H54 (cell line): ENCODE measurements around the gene PTH1R.
"Not testable (repeated sequence)": the region's sequence is repeated elsewhere in the genome, so short reads cannot be mapped to it uniquely, and the experiment has no call there.

ENCODE experiments used
- DNase-seq: peaks from one replicate; pipeline ENCODE4 v3.0.0; 2011; ENCODE audit warnings: low spot score, mixed read lengths; ENCODE audit not compliant: insufficient read length
- FAIRE-seq: peaks from 3 replicates; lab custom pipeline; 2011; peaks lifted over from hg19 to GRCh38; lab: Jason Lieb, UNC
- POLR2A ChIP-seq: IDR thresholded peaks from 2 replicates; pipeline ENCODE4 v1.6.1; 2011; ENCODE audit warnings: low read depth, mild to moderate bottlenecking, low read length

The PTH1R gene

DNA sequence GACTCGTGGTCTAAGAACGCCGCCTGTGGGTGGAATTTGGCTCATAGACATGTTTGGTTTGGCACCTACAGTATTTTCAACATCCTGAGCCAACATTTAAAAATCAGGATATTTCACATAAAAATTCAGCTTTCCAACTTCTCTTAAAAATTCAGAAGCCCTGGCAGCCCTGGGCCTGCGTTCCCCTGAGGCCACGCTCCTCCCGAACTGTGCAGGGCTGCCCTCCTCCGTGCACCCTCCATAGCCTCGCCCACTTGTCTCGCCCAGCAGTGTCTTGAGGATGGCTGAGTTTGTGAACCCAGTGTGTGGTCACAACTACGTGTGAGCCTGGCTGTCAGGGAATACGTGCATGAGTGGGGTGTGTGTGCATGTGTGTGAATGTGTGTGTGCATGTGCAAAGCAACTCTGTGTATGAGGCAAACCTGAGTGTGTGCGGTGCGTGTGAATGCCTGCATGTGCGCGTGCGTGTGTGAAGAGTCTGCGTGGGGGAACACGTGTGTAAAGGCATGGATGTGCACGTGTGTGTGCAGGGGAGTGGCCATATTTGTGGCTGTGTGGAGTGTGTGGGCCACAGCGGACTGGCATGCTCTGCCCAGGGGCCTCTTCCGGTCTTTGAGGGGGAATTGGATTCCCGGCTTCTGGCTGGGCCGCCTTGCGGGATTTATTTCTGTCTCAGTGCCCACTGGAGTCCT, 30.9 kb downstream of the PTH1R start:
- DNase-seq: no peak
- no peak for TF ChIP-seq POLR2A
- no peak for FAIRE-seq

DNA sequence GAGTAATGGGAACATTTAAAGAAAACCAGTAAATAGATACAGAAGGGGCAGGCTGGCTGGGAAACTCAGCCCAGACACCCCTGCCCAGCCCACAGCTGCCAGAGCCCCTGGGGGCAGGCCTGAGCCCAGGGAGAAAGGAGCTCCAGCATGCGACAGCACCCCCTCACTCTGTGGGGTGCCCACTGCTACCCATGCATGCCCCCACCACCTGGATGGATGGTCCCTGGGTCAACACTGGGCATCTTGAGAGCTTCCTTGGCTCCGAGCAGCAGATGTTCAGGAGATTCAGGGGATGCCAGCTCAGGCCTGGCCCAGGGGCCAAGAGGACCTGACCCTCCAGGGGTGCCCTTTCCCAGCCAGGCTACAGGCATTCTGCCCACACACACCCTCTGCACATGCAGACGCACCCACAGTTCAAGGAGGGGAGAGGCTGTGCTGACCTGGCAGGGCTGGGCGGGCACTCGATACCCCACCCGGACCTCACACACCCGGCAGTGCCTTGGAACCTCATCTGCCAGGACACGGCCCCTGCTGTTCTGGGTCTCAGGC, 31.5 kb downstream of the PTH1R start:
- FAIRE-seq: no peak
- no peak for DNase-seq
- TF ChIP-seq POLR2A: no peak

DNA sequence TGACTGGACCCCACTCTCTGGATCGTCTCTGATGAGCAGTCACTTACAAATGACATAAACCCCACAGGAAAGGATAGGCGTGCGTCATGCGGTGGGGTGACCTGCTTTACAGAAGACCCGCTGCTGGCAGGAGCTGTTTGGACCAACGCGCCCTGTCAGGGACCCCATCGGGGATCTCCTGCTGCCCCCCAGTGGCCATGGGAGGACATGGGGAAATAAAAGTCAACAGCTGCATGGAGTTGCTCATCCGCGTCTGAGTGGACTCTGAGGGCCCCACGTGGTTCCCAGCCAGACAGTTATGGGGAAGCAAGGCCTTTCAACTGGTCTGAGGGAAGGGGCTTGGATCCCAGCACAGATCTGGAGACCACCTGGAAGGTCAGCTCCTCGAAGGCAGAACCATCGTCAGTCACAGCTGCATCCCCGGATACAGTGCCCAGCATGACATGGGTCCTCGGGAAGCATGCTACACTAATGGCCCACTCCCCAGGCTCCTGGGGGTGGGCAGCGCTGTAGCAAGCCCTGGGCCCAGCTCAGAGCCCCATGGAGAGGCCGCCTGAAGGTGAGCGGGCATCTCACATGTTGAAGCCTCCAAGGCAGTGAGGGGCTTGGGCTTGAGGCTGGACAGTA, 32.1 kb downstream of the PTH1R start:
- DNase-seq (peak; percentile 94), FAIRE-seq (no peak)
- TF ChIP-seq POLR2A: no peak

DNA sequence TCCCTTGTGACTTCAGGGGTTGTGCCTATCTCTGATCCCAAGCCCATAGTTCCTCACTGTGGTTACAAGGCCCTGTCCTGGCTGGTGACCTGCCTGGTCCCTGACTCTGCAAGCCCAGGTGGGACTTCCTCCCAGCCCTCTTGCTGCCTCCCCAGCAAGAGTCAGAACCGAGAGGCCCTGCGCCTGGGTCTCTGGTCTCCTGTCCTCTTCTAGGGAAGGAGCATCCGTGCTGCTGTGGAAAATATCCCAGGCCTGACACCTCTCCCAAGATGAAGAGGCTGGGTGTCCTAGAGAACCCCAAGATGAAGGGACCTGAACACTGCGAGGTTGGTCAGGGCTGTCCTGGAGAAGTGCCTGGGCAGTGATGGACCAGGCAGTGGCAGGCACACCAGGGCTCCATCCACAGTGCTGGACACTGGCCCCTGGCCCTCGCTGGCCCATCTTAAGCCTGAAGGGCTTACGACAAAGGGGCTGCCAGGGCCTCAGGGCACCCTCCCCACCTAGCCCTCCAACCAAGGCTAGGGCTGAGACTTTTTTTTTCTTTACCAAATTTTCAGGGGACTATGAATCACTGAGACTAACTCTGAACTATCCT, 32.7 kb downstream of the PTH1R start:
- DNase-seq: no peak
- FAIRE-seq: no peak
- no peak for TF ChIP-seq POLR2A

DNA sequence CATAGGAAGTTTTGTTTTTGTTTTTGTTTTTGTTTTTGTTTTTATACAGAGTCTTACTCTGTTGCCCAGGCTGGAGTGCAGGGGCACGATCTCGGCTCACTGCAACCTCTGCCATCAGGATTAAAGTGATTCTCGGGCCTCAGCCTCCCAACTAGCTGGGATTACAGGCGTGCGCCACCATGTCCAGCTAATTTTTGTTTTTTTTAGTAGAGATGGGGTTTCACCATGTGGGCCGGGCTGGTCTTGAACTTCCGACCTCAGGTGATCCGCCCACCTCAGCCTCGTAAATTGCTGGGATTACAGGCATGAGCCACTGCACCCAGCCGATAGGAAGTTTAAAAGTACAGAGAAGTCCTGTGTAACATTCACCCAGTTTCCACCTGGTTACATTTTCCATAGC, 33.4 kb downstream of the PTH1R start:
- FAIRE-seq, DNase-seq: not testable (repeated sequence)

DNA sequence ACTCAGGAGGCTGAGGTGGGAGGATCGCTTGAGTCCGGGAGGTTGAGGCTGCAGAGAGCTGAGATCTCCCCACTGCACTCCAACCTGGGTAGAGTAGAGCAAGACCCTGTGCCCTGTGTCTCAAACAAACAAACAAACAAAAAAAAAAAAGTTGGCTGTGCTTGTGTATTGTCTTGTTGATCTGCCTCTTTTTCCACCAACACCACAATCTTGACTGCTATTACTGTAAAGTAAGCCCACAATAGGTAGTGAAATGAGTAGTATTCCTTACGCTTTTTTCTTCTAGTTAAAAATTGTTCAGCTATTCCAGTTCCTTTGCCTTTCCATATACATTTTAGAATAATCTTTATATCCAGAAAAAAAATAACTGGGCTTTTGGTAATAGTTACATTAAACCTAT, 35.5 kb downstream of the PTH1R start:
- TF ChIP-seq POLR2A: no peak
- FAIRE-seq (no peak), DNase-seq (no peak)

DNA sequence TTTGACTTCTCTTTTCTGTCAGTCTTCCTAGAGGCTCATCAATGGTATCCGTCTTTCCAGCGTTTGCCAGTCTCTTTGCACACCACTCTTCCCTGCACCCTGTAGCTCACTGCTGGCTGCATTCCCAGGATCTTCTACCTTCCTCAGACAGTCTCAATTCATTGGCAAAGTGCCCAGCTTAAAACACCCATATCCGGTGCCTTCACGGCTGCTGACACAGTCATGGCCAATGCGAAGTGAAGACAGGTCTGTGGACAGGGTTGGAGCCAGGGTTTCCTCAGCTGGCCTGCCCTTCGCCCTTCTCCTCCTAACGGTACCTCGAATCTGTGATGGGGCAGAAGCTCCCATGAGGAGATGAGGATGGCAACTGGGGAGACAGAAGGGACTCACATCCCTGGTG, 36.1 kb downstream of the PTH1R start:
- peak; percentile 71 for FAIRE-seq
- no peak for DNase-seq
- TF ChIP-seq POLR2A: no peak

DNA sequence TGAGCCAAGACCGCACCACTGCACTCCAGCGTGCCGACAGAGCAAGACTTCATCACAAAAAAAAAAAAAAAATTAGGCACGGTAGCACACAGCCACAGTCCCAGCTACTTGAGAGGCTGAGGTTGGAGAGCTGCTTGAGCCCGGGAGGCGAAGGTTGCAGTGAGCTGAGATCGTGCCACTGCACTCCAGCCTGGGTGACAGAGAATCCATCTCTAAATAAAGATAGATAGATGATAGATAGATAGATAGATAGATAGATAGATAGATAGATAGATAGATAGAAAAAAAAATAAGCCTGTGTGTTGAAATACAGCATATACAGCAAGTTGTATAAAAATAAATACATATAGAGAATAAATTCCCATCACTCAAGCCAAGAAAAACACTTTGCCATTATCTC, 37.3 kb downstream of the PTH1R start:
- no peak for TF ChIP-seq POLR2A
- FAIRE-seq (no peak), DNase-seq (no peak)

DNA sequence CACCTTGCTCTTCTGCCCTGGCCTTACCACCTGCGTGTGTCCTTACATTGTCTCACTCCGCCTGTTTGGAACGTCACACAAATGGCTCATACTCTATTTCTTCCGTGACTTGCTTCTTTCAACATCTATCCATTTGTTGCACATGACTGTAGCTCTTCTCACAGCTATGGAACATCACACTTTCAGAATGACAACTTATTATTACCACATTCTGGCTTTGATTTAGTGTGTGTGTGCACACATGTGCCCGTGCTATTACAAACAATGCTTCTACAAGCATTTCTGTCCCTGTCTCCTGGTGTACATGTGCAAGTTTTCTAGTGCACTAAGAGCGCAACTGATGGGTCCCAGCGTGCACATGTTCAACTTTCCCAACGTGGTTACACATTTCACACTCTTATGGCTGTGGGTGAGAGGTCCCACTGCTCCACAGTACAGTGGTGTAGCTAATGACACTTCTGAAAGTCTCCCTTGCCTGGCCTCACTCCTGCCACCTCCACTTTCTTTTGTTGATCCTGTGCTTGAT, 37.8 kb downstream of the PTH1R start:
- FAIRE-seq (no peak), DNase-seq (no peak)
- no peak for TF ChIP-seq POLR2A

DNA sequence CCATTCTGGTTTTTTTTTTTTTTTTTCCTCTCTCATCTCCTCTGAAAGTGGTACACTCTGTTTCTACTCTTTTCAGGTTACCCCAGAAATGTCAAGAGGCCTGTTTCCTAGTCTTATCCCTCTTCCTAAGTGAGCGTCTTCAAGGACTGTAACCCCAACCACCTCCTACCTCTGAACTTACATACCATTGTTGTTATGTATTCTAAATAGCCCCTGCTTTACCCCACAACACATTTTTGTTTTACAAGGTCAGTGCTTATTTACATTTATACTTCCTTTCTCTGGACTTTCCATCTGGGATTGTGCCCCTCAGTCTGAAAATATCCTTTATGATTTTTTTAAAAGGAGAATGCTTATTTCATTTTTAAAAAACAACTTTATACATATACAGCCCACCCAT, 38.8 kb downstream of the PTH1R start:
- no peak for DNase-seq

DNA sequence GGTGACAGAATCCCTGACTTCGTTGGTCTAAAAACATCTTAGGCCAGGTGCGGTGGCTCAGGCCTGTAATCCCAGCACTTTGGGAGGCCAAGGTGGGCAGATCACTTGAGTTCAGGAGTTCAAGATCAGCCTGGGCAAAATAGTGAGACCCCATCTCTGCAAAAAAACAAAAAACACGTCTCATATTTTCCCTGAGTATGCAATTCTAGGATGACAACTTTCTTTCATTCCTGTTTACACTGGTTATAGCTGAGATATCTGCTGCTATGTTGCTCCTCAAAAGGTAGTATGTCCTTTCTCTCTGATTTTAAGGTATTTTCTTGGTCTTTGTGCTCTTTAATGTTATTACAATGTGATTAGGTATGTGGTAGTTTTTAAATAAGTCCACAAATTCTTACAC, 39.3 kb downstream of the PTH1R start:
- no peak for FAIRE-seq
- no peak for DNase-seq
- no peak for TF ChIP-seq POLR2A

More for the DNA sequence above, 38.8 kb downstream of the PTH1R start:
- TF ChIP-seq POLR2A: no peak
- no peak for FAIRE-seq

DNA sequence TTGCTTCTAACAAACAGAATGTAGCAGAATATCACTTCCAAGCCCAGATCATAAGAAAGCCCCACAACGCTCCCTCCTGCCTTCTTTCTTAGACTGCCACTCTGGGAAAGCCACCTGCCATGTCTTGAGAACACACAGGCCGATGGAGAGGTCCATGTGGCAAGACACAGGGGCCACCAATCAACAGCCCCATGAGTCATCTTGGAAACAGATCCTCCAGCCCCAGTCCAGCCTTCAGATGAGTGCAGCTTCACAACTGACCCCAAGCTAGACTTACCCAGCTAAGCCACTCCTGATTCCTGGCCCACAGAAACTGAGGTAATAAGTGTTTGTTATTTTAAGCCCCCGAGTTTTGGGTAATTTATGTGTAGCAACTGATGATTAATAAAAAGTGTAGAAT, 39.7 kb downstream of the PTH1R start:
- DNase-seq (no peak), FAIRE-seq (no peak)
- no peak for TF ChIP-seq POLR2A

DNA sequence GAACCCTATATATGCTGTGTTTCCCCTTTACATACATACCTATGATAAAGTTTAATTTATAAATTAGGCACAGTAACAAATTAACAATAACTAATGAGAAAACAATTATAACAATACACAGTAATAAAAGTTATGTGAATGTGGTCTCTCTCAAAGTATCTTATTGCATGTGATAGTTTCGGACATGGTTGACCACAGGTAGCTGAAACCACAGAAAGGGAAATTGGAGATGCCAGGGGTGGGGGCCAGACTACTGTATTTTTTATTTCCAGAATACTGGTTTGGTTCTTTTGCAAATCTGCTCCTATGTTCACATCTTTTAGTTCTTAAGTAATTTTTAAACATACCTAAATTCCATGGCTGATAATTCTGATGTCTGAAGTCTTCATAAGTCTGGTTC, 40.7 kb downstream of the PTH1R start:
- DNase-seq: no peak
- FAIRE-seq: no peak
- TF ChIP-seq POLR2A: no peak

DNA sequence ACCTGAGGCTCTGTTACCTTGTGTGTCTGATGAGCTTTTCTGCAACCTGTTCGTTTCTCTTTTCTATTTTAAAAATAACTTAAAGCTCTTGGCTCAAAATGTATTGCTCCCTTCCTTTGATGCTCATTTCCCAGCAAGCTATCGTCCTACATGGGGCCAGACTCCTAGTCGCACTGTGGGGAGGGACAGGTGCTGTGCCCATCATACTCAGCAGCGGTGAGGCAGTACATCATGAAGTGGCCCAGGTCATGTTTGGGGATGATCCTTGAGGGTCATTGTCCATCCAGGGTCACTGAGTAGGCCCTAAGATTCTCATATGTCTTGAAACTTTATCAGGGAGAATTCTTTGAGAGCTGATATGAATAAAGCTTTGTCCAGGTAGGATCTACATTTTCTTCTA, 41.1 kb downstream of the PTH1R start:
- no peak for FAIRE-seq
- DNase-seq: no peak
- no peak for TF ChIP-seq POLR2A
